Esophagus squamous epithelium (tissue), 5 donors: Measurements from ENCODE around the gene DPP9. TPM values are rescaled to one million over a fixed set of nuclear protein-coding genes. Genes with fewer than 3 reads are reported as not detected.

Experiments
- DNase-seq: peaks from one replicate; lab custom pipeline; 2025; lab: John Stamatoyannopoulos, UW
- H3K27ac ChIP-seq, 4 donors: fragments of 200-600 bp; sonication (generic); one replicate each; pipeline ENCODE4 v1.5.1; 2016 to 2019; ENCODE audit warnings: mild to moderate bottlenecking in 1 of 4
- H3K27me3 ChIP-seq, 4 donors: fragments of 200-600 bp; sonication (generic); 1 replicate in 3 of 4; 2 replicates in 1 of 4; pipeline versions ENCODE4 v1.5.1 to v1.6.0; 2017 to 2021; ENCODE audit warnings: antibody characterized with exemption in 1 of 4
- H3K36me3 ChIP-seq, 3 donors: fragments of 200-600 bp; sonication (generic); one replicate each; pipeline ENCODE4 v1.5.1; 2016 to 2019
- H3K4me1 ChIP-seq, 3 donors: fragments of 200-600 bp; sonication (generic); one replicate each; pipeline ENCODE4 v1.5.1; 2017 to 2019
- H3K4me3 ChIP-seq, 4 donors: fragments of 200-600 bp; sonication (generic); 1 replicate in 3 of 4; 2 replicates in 1 of 4; pipeline ENCODE4 v1.5.1; 2016 to 2019; ENCODE audit warnings: mild to moderate bottlenecking in 2 of 4, moderate library complexity in 1 of 4
- H3K9me3 ChIP-seq, 3 donors: fragments of 200-600 bp; sonication (generic); one replicate each; pipeline ENCODE4 v1.5.1; 2016 to 2019
- CTCF ChIP-seq, 6 experiments: fragments of 450-650 bp in 4 of 6; fragments of 200-600 bp in 2 of 6; sonication (generic) in 2 of 6; IDR thresholded peaks; one replicate each; pipeline ENCODE4 v1.5.1; 2016 to 2019; ENCODE audit warnings: antibody characterized with exemption in 6 of 6, mild to moderate bottlenecking in 4 of 6, moderate library complexity in 4 of 6
- POLR2A ChIP-seq, 4 donors: fragments of 450-650 bp; IDR thresholded peaks; one replicate each; pipeline ENCODE4 v1.6.1; 2017; ENCODE audit warnings: antibody characterized with exemption in 4 of 4, mild to moderate bottlenecking in 4 of 4, moderate library complexity in 3 of 4
- WGBS, 2 donors: methylation state at CpG; one replicate each; pipeline ENCODE4 v1.1.5; 2018; 5-methylcytosine and 5-hydroxymethylcytosine counted together
- intact Hi-C: fragments of 100-400 bp; cut with DNase I; formaldehyde crosslinking; loops from one replicate; pipeline ENCODE4 v1.15.0; 2022
- total RNA-seq, 4 donors: library from RNA; depleted of rRNA; stranded (reverse); fragments of >200 nt; gene quantifications; one replicate each; pipeline ENCODE4 v1.1.0, GENCODE V29; 2016
- donor health status: DM: yes; HTN: yes; CAD: no.

The DPP9 gene
- 10 to 100 TPM; 32.8 to 51.5 (median 47.7) TPM for total RNA-seq

- Histone ChIP-seq H3K4me3 (peak within 1 kb of the TSS; percentile 78 to 93 (median 86)), H3K27me3 (no peaks in the 10 kb centered on the region), H3K4me1 (peaks cover 13 to 45% (median 25%) of the 10 kb centered on the region in 3 donors), H3K27ac (peak within 1 kb of the TSS; percentile 90 to 96 (median 94)), H3K9me3 (no peaks in the 10 kb centered on the region), H3K36me3 (peaks cover 0 to 35% (median 12%) of the 10 kb centered on the region in 3 donors)
- intact Hi-C loops = no loop called here
- TF ChIP-seq CTCF (IDR thresholded peaks at IDR 0.05) = peak in 5 of 6 experiments; percentile 16 to 50 (median 42)
- peak in 2 of 4 donors; percentile 65 to 73 for TF ChIP-seq POLR2A (IDR thresholded peaks at IDR 0.05)
- peak; percentile 81 for DNase-seq
- WGBS, 2 donors = 0% methylated on average over 25 to 31 of the region's 79 CpGs
Measured at GRCh38 chr19:4723595-4724514, at the start of gene DPP9. TSS of gene DPP9 (minus strand) at chr19:4723842. CDS start at chr19:4719906, 3,936 bp downstream.

DNA sequence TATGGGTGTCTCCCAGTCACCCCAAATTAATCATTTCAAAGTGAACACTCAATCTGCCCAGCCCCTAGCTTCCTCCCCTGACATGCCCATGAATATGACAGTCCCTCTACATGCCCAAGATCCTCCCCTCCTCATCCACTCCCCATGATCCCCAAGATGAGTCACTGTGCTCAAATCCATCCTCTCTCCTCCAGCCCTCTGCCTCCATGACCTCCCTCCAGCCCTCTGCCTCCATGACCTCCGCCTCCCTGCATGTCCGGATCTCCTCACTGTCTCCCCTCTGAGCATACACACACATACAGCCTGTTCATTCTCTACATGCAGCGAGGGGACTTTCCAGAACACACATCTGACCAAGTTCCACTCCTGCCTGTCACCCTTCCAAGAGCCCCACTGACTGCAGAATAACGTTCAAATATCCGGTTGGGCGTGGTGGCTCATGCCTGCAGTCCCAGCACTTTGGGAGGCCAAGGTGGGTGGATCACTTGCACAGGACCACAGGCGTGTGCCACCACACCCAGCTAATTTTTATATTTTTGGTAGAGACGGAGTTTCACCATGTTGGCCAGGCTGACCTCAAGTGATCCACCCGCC lies 49.5 kb upstream of the DPP9 start:
- Histone ChIP-seq H3K36me3 (no peaks in the 10 kb centered on the region), H3K4me1 (peaks cover 0 to 7% (median 0%) of the 10 kb centered on the region in 3 donors), H3K27ac (no peak overlapping the region), H3K9me3 (no peaks in the 10 kb centered on the region), H3K4me3 (no peak overlapping the region), H3K27me3 (peaks cover 0 to 54% (median 0%) of the 10 kb centered on the region in 4 donors)
- no peak for TF ChIP-seq CTCF (IDR thresholded peaks at IDR 0.05)
- no peak for TF ChIP-seq POLR2A (IDR thresholded peaks at IDR 0.05)
- no peak for DNase-seq
- intact Hi-C loops = no loop called here
- 46 to 56% methylated on average over 8 to 9 of the region's 9 CpGs for WGBS, 2 donors

DNA sequence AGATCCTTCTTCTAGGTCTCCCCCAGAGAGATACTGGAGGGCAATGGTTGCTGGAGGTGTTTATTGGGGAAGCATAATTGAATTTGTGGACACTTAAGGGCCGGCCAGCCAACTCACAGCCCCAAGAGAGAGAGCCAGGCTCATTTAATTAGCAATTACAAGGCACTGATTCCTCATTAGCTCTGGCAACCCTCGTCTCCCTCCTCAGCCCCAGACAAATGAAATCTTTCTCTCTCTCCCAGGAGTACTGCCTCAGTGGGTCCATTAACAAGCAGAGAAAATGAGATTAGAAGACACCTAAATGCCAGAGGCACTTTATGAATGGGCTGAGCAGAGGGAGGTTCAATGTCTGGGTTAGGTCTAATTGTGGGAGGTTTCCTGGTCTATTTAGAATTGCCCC lies 48.9 kb upstream of the DPP9 start:
- TF ChIP-seq POLR2A (IDR thresholded peaks at IDR 0.05) (no peak), CTCF (IDR thresholded peaks at IDR 0.05) (no peak)
- no peak overlapping the region for H3K4me3 ChIP-seq
- no peak for DNase-seq
- no peaks in the 10 kb centered on the region for H3K9me3 ChIP-seq
- peaks cover 0 to 51% (median 0%) of the 10 kb centered on the region in 4 donors for H3K27me3 ChIP-seq
- no peaks in the 10 kb centered on the region for H3K36me3 ChIP-seq
- H3K4me1 ChIP-seq = peaks cover 0 to 7% (median 0%) of the 10 kb centered on the region in 3 donors
- 31 to 37% methylated on average over 1 to 2 of the region's 2 CpGs for WGBS, 2 donors
- intact Hi-C loops = no loop called here
- H3K27ac ChIP-seq = no peak overlapping the region

DNA sequence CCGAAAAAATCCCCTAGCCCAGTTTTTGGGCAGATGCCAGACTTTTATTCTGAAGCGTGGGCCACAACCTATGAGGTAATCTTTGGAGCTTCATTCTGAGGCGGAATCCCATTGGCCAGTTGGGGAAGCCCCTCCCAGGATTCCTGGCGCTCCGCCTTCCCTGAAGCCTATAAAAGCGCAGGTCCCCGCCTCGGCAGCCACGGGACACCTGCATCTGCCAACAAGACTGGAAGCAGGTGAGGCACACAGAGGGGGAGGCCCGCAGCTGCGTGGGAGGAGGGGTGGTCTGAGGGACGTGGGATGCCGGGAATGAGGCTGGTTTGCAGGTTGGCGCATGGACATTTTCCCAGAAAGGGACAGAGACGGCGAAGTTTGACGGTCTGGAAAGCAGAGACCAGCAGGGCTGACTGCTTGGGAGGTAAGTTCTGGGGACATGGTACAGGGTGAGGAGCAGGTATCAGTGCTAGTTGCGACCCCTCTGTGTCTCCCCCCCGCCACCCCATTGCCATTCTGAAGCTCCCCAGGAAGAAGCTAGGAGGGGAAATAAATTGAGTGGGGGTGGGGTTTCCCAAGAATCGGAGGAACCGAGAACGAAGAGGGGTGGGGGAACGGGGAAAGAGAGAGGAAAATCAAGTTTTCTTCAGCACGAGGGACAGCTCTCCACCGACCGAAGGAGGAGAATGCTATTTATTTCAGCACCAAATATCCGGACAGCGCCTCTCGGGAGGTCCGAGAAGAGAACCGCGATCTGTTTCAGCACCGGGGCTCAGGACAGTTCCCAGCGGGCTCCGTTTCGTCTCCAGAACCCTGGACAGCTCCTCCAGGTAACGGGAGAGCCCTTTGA lies 45.5 kb upstream of the DPP9 start:
- DNase-seq = no peak

More for the DNA sequence above, 45.5 kb upstream of the DPP9 start:
- 10 to 11% methylated on average over 25 to 30 of the region's 37 CpGs for WGBS, 2 donors
- peaks cover 0 to 35% (median 0%) of the 10 kb centered on the region in 4 donors for H3K27me3 ChIP-seq
- no peak overlapping the region for H3K4me3 ChIP-seq
- intact Hi-C loops = no loop called here
- H3K9me3 ChIP-seq = no peaks in the 10 kb centered on the region
- no peak for TF ChIP-seq CTCF (IDR thresholded peaks at IDR 0.05)
- no peak for TF ChIP-seq POLR2A (IDR thresholded peaks at IDR 0.05)
- H3K36me3 ChIP-seq = no peaks in the 10 kb centered on the region
- H3K27ac ChIP-seq = no peak overlapping the region
- H3K4me1 ChIP-seq = peaks cover 0 to 7% (median 0%) of the 10 kb centered on the region in 3 donors
